ENCODE results near the gene VRK2.

GRCh38 chr2:58006256-58006951 lies 40.2 kb upstream of the VRK2 start:
- TF ChIP-seq CTCF (IDR thresholded peaks at IDR 0.05): no peak
- no peak for TF ChIP-seq TCF7L2 (IDR thresholded peaks at IDR 0.05; ENCODE audit: low read depth, low read length)
- no peak for TF ChIP-seq POLR2AphosphoS5 (IDR thresholded peaks at IDR 0.05; ENCODE audit: low read depth, low read length)
